ENCODE results near the gene ZNF470. TPM values are rescaled to one million over a fixed set of nuclear protein-coding genes. Genes with fewer than 3 reads are reported as not detected.

Gene ZNF470
- total RNA-seq, 4 donors from 2014 or later = 7.1 to 9.2 (median 7.4) TPM

- no peaks in the 10 kb centered on the region for H3K27me3 ChIP-seq
- intact Hi-C loops (cut with DNase I) = loop anchor here (10.0 kb wide), 1 partner anchor 193 kb away; the partner anchor contains the start of gene ZNF583
- H3K4me3 ChIP-seq = no peak overlapping the region
- H3K36me3 ChIP-seq = peaks cover 9 to 19% (median 13%) of the 10 kb centered on the region in 4 donors
- no peaks in the 10 kb centered on the region for H3K9me3 ChIP-seq
- peaks cover 10 to 24% (median 13%) of the 10 kb centered on the region in 4 donors for H3K4me1 ChIP-seq
- TF ChIP-seq CTCF (IDR thresholded peaks at IDR 0.05) (no peak), EP300 (IDR thresholded peaks at IDR 0.05) (no peak), POLR2AphosphoS5 (IDR thresholded peaks at IDR 0.05) (no peak), POLR2A (IDR thresholded peaks at IDR 0.05; ENCODE audit: low read depth) (no peak)
- no peak overlapping the region for H3K27ac ChIP-seq (replicated peaks in 1 of 4)
- WGBS = 84% methylated on average over 4 of the region's 4 CpGs
- DNase-seq (ENCODE audit: extremely low spot score) = no peak
Measured at GRCh38 chr19:56597696-56598095, 30.4 kb downstream of the ZNF470 start.

- DNase-seq (ENCODE audit: extremely low spot score) = no peak
- no peak overlapping the region for H3K27ac ChIP-seq (replicated peaks in 1 of 4)
- H3K4me1 ChIP-seq = peaks cover 3 to 7% (median 4%) of the 10 kb centered on the region in 4 donors
- 95% methylated on average over 3 of the region's 3 CpGs for WGBS
- H3K9me3 ChIP-seq = peaks cover 0 to 19% (median 12%) of the 10 kb centered on the region in 4 donors
- no peaks in the 10 kb centered on the region for H3K27me3 ChIP-seq
- intact Hi-C loops (cut with DNase I) = no loop called here
- H3K36me3 ChIP-seq = peaks cover 9 to 32% (median 20%) of the 10 kb centered on the region in 4 donors
- no peak overlapping the region for H3K4me3 ChIP-seq
- TF ChIP-seq POLR2A (IDR thresholded peaks at IDR 0.05; ENCODE audit: low read depth) = no peak
- no peak for TF ChIP-seq CTCF (IDR thresholded peaks at IDR 0.05)
- no peak for TF ChIP-seq EP300 (IDR thresholded peaks at IDR 0.05)
- no peak for TF ChIP-seq POLR2AphosphoS5 (IDR thresholded peaks at IDR 0.05)
Measured at GRCh38 chr19:56601375-56601774, 34.1 kb downstream of the ZNF470 start.

GRCh38 chr19:56603829-56604228 is 36.6 kb downstream of the ZNF470 start:
- intact Hi-C loops (cut with DNase I) = no loop called here
- TF ChIP-seq POLR2A (IDR thresholded peaks at IDR 0.05; ENCODE audit: low read depth) (no peak), POLR2AphosphoS5 (IDR thresholded peaks at IDR 0.05) (no peak), CTCF (IDR thresholded peaks at IDR 0.05) (no peak), EP300 (IDR thresholded peaks at IDR 0.05) (no peak)
- 67% methylated on average over 6 of the region's 6 CpGs for WGBS
- DNase-seq (ENCODE audit: extremely low spot score) = no peak
- no peak overlapping the region for H3K27ac ChIP-seq (replicated peaks in 1 of 4)
- no peak overlapping the region for H3K4me3 ChIP-seq
- peaks cover 9 to 35% (median 20%) of the 10 kb centered on the region in 4 donors for H3K36me3 ChIP-seq
- no peaks in the 10 kb centered on the region for H3K4me1 ChIP-seq
- no peaks in the 10 kb centered on the region for H3K27me3 ChIP-seq
- peaks cover 0 to 31% (median 21%) of the 10 kb centered on the region in 4 donors for H3K9me3 ChIP-seq

- H3K36me3 ChIP-seq = peaks cover 0 to 25% (median 5%) of the 10 kb centered on the region in 4 donors
- no peak overlapping the region for H3K4me3 ChIP-seq
- H3K27ac ChIP-seq (replicated peaks in 1 of 4) = no peak overlapping the region
- H3K4me1 ChIP-seq = peaks cover 0 to 4% (median 0%) of the 10 kb centered on the region in 4 donors
- H3K9me3 ChIP-seq = peaks cover 0 to 36% (median 25%) of the 10 kb centered on the region in 4 donors
- intact Hi-C loops (cut with DNase I) = no loop called here
- TF ChIP-seq EP300 (IDR thresholded peaks at IDR 0.05) (no peak), POLR2AphosphoS5 (IDR thresholded peaks at IDR 0.05) (no peak), POLR2A (IDR thresholded peaks at IDR 0.05; ENCODE audit: low read depth) (no peak), CTCF (IDR thresholded peaks at IDR 0.05) (no peak)
- 89% methylated on average over 8 of the region's 8 CpGs for WGBS
- H3K27me3 ChIP-seq = no peaks in the 10 kb centered on the region
- DNase-seq (ENCODE audit: extremely low spot score) = no peak
Measured at GRCh38 chr19:56608274-56608964, 41.2 kb downstream of the ZNF470 start.
